CD1c-positive myeloid dendritic cell (primary cell): ENCODE data around the gene C19orf85.
"Not testable (repeated sequence)": the region's sequence is repeated elsewhere in the genome, so short reads cannot be mapped to it uniquely, and the experiment has no call there.

Source experiments
- DNase-seq: peaks from one replicate; pipeline ENCODE4 v3.0.0-alpha.2; 2016; ENCODE audit errors: extremely low spot score

C19orf85 gene

GRCh38 chr19:55457683-55458457 lies 6.7 kb downstream of the C19orf85 start:
- no peak for DNase-seq

GRCh38 chr19:55456347-55456746 lies 8.2 kb downstream of the C19orf85 start:
- DNase-seq = no peak

DNA sequence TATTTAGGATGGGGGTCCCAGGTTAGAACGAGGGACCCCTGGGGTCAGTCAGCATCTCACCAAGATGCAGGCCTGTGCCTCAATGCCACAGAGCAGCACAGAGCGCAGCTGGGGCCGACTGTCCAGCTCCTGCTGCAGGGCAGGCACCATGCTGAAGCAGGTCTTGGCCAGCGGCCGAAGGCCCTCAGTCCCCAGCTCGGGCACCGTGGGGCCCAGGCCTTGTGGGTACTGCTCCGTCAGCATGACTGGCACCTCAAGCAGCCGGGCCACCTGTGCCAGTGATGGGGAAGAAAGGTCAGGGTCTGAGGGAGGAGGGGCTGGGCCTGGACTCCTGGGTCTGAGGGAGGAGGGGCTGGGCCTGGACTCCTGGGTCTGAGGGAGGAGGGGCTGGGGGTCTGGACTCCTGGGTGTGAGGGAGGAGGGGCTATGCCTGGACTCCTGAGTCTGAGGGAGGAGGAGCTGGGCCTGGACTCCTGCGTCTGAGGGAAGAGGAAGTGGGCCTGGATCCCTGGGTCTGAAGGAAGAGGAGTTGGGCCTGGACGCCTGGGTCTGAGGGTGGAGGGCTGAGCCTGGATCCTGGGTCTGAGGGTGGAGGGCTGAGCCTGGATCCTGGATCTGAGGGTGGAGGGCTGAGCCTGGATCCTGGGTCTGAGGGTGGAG lies 8.8 kb downstream of the C19orf85 start:
- no peak for DNase-seq

DNA sequence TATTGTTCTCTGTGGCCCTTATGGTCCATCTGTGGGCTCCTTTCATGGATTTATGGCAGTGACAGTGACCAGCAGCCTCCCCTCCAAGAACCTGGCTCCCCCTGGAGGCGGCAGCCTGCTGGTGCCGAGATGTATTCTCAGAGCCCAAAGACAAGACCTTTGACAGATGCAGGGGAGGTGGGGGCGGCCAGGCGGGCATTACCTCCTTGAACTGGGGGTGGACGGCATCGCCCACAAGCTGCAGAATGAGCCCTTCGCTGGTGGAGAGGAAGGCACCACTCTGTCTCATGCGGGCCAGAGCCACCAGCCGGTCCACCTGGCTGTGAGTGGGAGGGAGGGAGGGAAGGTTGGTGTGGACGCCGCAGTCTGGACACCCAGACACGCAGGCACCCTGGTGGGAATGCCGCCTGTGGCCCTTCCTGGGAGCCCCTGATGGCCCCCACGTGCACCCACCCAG lies 9.7 kb downstream of the C19orf85 start:
- DNase-seq = peak; percentile 56

DNA sequence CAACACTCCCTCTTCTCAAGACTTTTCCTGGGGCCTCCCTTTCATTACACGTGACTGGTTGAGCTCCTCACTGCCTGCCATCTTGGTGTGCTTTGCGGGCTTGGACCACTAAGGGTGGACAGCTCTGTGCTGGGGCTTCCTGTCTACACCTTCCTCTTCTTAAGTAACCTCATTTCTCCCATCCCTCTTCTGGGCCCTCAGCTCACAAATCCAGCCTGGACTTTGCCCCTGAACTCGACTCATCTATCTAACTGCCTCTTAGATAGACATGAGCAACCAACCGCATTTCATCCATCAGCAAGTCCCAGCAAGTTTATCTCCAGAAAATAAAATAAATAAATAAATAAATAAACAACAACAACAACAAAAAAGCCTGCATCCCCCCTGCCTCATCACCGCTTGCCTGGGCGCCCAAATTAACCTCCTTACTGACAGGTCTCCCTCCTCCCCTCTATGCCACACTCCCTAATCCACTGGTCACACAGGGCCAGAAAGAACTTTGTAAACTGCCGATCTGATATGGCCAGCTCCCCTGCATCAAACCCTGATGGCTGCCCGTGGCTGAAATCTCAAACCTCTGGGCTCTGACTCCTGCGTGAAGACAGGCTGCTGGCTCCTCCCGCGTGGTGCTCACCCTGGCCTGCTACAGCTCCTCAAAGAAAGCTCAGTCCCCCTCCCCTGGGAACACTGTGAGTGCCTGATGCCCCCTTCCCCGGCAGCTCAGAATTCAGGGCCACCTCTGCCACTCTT lies 10.9 kb downstream of the C19orf85 start:
- DNase-seq = no peak

DNA sequence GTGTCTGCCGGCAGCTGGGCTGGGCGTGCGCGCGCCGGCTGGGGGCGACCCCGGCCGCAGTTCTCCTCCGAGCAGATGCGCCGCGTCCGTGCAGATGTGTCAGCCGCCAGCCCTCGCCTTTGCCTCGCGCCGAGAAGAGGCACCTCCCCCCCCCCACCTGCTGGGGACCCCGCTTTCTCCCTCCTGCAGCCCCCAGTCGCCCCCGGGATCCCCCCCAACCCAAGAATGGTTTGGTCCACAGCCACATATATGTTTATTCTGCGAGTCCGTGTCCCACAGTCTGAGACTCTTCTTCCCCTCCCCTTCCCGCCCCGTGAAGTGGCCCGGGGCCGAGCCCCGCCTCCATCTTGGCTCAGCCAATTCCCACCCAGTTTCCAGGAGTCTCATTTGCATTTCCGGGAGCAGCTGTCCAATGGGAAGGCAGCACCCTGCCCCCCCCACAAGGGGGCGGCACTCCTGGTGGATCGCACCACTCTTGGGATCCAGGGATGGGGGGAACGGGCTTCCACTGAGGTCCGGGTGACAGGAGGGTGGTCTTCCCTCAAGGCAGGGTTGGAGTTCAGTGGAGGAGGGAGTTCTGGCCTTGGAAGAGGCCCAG lies 11.7 kb downstream of the C19orf85 start:
- peak; percentile 71 for DNase-seq

DNA sequence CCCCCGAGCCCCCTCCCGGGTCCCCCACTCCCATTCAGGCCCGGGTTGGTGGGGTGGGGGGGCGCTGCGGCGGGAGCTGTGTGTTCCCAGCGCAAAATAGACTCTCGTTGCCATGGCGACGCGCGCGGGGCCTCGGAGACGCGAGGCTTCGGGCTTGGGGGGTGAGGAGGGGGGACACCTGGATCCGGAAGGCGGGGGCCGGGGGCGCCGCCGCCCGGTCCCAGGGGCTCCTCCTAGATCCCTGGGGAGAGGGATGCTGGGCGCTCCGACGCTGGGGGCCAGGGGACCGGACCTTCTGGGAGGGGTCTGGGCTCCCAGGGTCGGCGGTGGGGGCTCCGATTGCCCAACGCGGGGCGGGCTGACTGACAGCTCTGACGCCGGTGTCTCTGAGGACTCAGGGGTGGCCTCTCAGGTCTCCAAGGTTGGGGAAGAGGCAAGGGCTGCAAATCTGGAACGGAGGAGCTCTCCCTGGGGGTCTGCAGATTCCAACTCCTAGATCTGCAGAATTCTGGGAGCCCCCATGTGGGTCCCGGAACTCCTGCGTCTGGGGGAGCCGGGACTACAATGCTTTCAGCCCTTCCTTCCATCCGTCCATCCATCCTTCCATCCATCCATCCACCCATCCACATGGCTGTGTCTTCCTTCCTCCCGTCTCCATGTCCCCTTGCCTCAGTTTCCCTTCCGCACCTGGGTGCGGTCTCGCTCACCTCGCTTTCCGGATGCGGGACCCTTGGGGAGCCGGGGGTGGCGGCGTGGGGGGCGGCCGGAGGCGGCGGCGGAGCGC lies 12.4 kb downstream of the C19orf85 start:
- no peak for DNase-seq

- no peak for DNase-seq
Observed at GRCh38 chr19:55451163-55451964, 13.2 kb downstream of the C19orf85 start.

DNA sequence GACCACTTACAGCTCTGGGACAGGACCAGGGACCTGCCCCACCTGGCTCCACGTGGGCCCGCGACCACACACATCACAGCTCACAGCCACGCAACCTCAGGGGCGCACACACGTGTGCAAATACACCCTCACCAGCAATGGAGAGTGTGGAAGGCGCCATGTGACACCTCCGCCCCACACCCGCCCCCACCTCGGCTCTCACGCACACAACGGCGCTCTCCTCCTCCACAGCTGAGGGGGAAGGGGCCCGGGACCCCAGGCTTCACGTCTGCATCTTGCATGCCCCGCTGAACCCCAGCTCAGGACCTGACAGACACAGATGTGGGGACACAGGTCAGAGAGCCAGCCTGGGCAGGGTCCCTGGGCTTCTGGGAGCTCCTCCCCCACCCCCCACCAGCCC lies 15.1 kb downstream of the C19orf85 start:
- no peak for DNase-seq

DNA sequence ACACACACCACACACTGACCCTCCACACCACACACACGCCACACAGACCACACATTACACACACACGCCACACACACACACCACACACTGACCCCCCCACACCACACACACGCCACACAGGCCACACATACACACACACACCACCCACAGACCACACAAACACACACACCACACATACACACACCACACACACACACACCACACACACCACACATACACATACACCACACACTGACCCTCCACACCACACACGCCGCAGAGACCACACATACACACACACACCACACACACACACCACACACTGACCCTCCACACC lies 16.4 kb downstream of the C19orf85 start:
- not testable (repeated sequence) for DNase-seq

DNA sequence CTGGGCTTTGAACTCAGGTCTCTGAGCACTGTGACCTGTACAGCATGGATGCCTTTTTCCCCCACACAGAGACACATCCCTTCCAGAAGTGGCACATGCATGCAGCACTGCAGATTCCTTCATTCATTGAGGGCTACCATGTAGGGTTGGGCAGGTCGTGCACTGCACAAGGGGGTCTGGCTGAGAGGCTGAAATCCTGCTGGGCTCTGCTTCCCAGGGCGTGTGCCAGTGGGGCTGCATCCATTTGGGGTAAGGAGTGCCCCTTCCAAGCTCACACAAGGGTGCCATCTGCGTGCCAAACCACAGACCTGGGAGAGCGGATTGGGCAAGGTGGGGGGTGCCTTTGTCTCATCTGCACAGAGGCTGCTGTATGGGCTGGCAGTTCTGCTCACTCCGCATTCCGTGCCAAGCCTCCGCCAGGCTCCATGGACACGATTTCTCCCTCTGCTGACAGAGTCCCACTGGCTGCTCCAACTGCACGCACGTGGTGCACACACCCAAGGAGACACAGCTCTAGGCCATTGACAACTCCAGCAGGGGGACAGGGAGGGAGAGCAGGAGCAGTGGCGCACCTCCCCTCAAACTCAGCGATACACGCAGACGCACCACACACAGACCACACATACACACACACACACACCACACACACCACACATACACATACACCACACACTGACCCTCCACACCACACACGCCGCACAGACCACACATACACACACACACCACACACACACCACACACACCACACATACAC lies 17.0 kb downstream of the C19orf85 start:
- DNase-seq = no peak

DNA sequence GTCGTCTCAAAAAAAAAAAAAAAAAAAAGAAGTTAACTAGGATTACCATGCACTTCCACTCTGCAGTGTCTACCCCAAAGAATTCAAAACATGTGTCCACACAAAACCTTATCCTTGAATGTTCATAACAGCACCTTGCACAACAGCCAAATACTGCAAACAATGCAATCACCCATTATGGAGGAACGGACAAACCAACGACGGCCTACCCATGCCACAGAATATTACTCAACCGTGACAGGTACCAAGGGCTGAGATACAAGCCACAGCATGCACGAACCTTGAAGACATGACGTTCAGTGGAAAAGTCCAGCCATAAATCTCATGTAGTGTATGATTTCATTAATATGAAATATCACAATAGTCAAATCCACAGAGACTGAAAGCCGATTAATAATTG lies 18.5 kb downstream of the C19orf85 start:
- no peak for DNase-seq

DNA sequence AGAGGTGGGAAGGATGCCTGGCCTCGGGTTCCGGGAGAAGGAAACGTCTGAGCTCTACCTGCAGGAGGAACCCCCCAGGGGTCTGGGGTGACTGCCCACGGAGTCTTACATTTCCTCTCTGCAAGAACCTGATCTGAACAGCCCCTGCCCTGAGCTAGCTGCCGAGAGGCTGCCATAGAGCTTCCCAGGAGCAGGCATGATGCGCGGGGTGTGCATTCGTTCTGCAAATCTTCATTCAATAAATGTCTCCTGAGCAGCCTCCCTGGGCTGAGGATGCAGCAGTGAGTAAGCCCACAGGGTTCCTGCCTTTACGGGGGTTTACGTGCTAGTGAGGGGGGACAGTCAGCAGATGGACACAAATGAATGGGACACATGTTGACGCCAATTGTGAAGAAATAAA lies 19.9 kb downstream of the C19orf85 start:
- DNase-seq = no peak

- no peak for DNase-seq
Observed at GRCh38 chr19:55443824-55444480, 20.6 kb downstream of the C19orf85 start.

DNA sequence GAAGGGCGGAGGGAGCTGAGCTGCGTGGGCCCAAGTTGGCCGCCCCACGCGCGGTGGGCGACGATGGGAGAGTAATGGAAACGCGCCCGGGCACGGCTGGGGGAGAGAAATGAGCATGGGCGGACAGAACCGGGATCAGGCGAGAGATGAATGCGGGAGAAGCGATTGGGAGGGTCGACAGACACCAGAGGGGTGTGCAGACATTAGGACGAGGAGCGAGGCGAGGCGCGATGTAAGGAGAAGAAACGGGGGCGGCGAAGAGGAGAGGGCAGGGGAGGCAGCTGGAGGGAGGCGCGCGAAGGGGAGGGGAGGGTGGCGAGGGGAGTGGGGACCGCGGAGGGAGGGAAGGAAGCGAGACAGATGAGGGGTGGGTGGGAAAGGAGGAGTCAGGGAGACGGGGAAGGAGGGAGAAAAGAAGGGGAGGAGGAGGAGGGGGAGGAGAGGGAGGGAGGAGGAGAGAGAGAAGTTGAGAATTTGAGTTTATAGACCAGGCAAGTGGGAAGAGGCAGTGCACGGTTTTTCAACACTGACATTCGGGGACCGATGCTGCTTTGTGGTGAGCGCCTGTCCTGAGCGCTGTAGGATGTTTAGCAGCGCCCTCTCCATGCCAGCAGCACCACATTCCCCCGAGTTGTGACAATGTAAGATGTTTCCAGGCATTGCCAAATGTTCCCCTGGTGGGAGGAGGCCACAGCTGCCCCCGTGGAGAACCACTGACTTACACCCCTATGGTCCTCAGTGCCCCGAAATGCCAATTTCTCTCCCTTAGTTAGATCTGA lies 21.3 kb downstream of the C19orf85 start, which contains the start of gene SHISA7:
TSS of gene SHISA7 (minus strand) at position 256 of the 779 bp plus-strand sequence. CDS start 437 bp downstream, outside the sequence.
- no peak for DNase-seq

- no peak for DNase-seq
Observed at GRCh38 chr19:55442372-55442961, 22.1 kb downstream of the C19orf85 start.

GRCh38 chr19:55441692-55442321 lies 22.7 kb downstream of the C19orf85 start:
- no peak for DNase-seq

- DNase-seq = peak; percentile 80
Observed at GRCh38 chr19:55441319-55441691, 23.2 kb downstream of the C19orf85 start.
